HepG2 (cell line): ENCODE data around the gene KDM3B. TPM values are rescaled to one million over a fixed set of nuclear protein-coding genes. Genes with fewer than 3 reads are reported as not detected.

Experiments used
- ATRX ChIP-seq: sonication (generic); formaldehyde crosslinking; IDR thresholded peaks from 2 replicates; pipeline ENCODE4 v1.4.0; 2020; ENCODE audit warnings: missing genetic modification reagents, borderline replicate concordance
- DNMT1 ChIP-seq: sonication (generic); formaldehyde crosslinking; IDR thresholded peaks from 2 replicates; pipeline ENCODE4 v1.5.1; 2020; ENCODE audit warnings: mild to moderate bottlenecking, missing genetic modification reagents
- EZH2 ChIP-seq: conservative IDR thresholded peaks from 2 replicates; pipeline ENCODE4 v1.6.1; 2012; ENCODE audit warnings: mild to moderate bottlenecking, low read depth, low read length, moderate library complexity
- FLYWCH1 ChIP-seq: sonication (generic); formaldehyde crosslinking; IDR thresholded peaks from 2 replicates; pipeline ENCODE4 v1.8.1; 2023; ENCODE audit warnings: mild to moderate bottlenecking, missing genetic modification reagents
- GATAD2A ChIP-seq: IDR thresholded peaks from 2 replicates; pipeline ENCODE4 v1.6.1; 2016
- HDAC6 ChIP-seq: fragments of 200-600 bp; sonication (generic); IDR thresholded peaks from 2 replicates; pipeline ENCODE4 v1.7.0; 2017; ENCODE audit warnings: mild to moderate bottlenecking, antibody characterized with exemption, low read length, low read depth
- JUNB ChIP-seq: sonication (generic); formaldehyde crosslinking; IDR thresholded peaks from 2 replicates; pipeline ENCODE4 v1.8.0; 2022; ENCODE audit warnings: missing genetic modification reagents, mild to moderate bottlenecking, borderline replicate concordance
- KLF12 ChIP-seq: sonication (generic); formaldehyde crosslinking; IDR thresholded peaks from 2 replicates; pipeline ENCODE4 v1.4.0; 2020; ENCODE audit warnings: missing genetic modification reagents, borderline replicate concordance
- KMT2B ChIP-seq: IDR thresholded peaks from 2 replicates; pipeline ENCODE4 v1.6.1; 2016; ENCODE audit warnings: missing genetic modification reagents, missing compliant biosample characterization
- LCORL ChIP-seq, 2 experiments: fragments of 450-650 bp in 1 of 2; sonication (generic) in 1 of 2; formaldehyde crosslinking in 1 of 2; IDR thresholded peaks; 2 replicates each; pipeline versions ENCODE4 v1.5.0 to v1.6.1; 2017 to 2020; ENCODE audit warnings: antibody characterized with exemption in 1 of 2, missing genetic modification reagents in 1 of 2
- MED13 ChIP-seq: sonication (generic); formaldehyde crosslinking; IDR thresholded peaks from 2 replicates; pipeline ENCODE4 v1.5.0; 2020; ENCODE audit warnings: missing genetic modification reagents
- MIER3 ChIP-seq: IDR thresholded peaks from 2 replicates; pipeline ENCODE4 v1.6.1; 2016; ENCODE audit warnings: missing compliant biosample characterization, borderline replicate concordance
- MTF1 ChIP-seq: sonication (generic); formaldehyde crosslinking; IDR thresholded peaks from 2 replicates; pipeline ENCODE4 v1.5.0; 2020; ENCODE audit warnings: missing genetic modification reagents
- NBN ChIP-seq: fragments of 450-650 bp; conservative IDR thresholded peaks from 2 replicates; pipeline ENCODE4 v1.6.1; 2017
- PCBP2 ChIP-seq: fragments of 200-400 bp; formaldehyde crosslinking; optimal IDR thresholded peaks from 2 replicates; pipeline ENCODE3; 2018; ENCODE audit warnings: low read length, low read depth; ENCODE audit not compliant: poor library complexity, severe bottlenecking
- PHF5A ChIP-seq: IDR thresholded peaks from one replicate; pipeline ENCODE4 v1.6.1; 2018; ENCODE audit warnings: low read depth, missing genetic modification reagents; ENCODE audit not compliant: unreplicated experiment
- RFX5 ChIP-seq: IDR thresholded peaks from 2 replicates; pipeline ENCODE4 v1.6.1; 2011; ENCODE audit warnings: low read depth, low read length, improper control_type of control experiment
- RNF219 ChIP-seq: sonication (generic); formaldehyde crosslinking; IDR thresholded peaks from 2 replicates; pipeline ENCODE4 v1.5.0; 2020; ENCODE audit warnings: mild to moderate bottlenecking, missing genetic modification reagents
- SPEN ChIP-seq: sonication (generic); formaldehyde crosslinking; IDR thresholded peaks from 2 replicates; pipeline ENCODE4 v1.5.1; 2020; ENCODE audit warnings: low read depth, mild to moderate bottlenecking, missing genetic modification reagents
- TBL1XR1 ChIP-seq: fragments of 150-350 bp; IDR thresholded peaks from 2 replicates; pipeline ENCODE4 v1.6.1; 2014; ENCODE audit warnings: borderline replicate concordance, low read length; ENCODE audit not compliant: partially characterized antibody
- TCF12 ChIP-seq, 2 experiments: fragments of 450-650 bp in 1 of 2; sonication (generic) in 1 of 2; formaldehyde crosslinking in 1 of 2; IDR thresholded peaks; 2 replicates each; pipeline versions ENCODE4 v1.6.1 to v1.8.0; 2017 to 2022; ENCODE audit warnings: antibody characterized with exemption in 1 of 2, mild to moderate bottlenecking in 1 of 2, missing genetic modification reagents in 1 of 2, moderate library complexity in 1 of 2
- ZBTB42 ChIP-seq: sonication (generic); formaldehyde crosslinking; IDR thresholded peaks from 2 replicates; pipeline ENCODE4 v1.5.0; 2020; ENCODE audit warnings: mild to moderate bottlenecking, missing genetic modification reagents
- ZFP82 ChIP-seq: sonication (generic); formaldehyde crosslinking; IDR thresholded peaks from 2 replicates; pipeline ENCODE4 v1.5.1; 2020; ENCODE audit warnings: mild to moderate bottlenecking, missing genetic modification reagents, borderline replicate concordance
- ZNF12 ChIP-seq: sonication (generic); formaldehyde crosslinking; IDR thresholded peaks from 2 replicates; pipeline ENCODE4 v1.5.0; 2020; ENCODE audit warnings: missing genetic modification reagents
- ZNF207 ChIP-seq: fragments of 450-650 bp; IDR thresholded peaks from 2 replicates; pipeline ENCODE4 v1.6.1; 2016; ENCODE audit warnings: antibody characterized with exemption, borderline replicate concordance
- ZNF354B ChIP-seq: sonication (generic); formaldehyde crosslinking; IDR thresholded peaks from 2 replicates; pipeline ENCODE4 v1.8.0; 2022; ENCODE audit warnings: mild to moderate bottlenecking, missing genetic modification reagents
- ZNF503 ChIP-seq: sonication (generic); formaldehyde crosslinking; IDR thresholded peaks from 2 replicates; pipeline ENCODE4 v1.4.0; 2020; ENCODE audit warnings: missing genetic modification reagents
- ZNF570 ChIP-seq: sonication (generic); formaldehyde crosslinking; IDR thresholded peaks from 2 replicates; pipeline ENCODE4 v1.4.0; 2020; ENCODE audit warnings: mild to moderate bottlenecking, missing genetic modification reagents, borderline replicate concordance
- ZSCAN12 ChIP-seq: sonication (generic); formaldehyde crosslinking; IDR thresholded peaks from 2 replicates; pipeline ENCODE4 v1.9.0; 2021; ENCODE audit warnings: mild to moderate bottlenecking, missing genetic modification reagents
- polyA plus RNA-seq, 8 experiments: library from polyadenylated mRNA; depleted of rRNA in 3 of 8; stranded (reverse) in 7 of 8; unstranded in 1 of 8; fragments of >200 nt; fragmentation: Illumina TruSeq in 4 of 8; extraction: Trizol in 4 of 8; gene quantifications; 2 replicates each; pipeline versions ENCODE4 v1.2.1 to v1.2.3, GENCODE V29; 2011 to 2016; ENCODE audit warnings: low read depth in 4 of 8, missing spikeins in 1 of 8, mixed read lengths in 1 of 8; ENCODE audit not compliant: insufficient read depth in 1 of 8
- total RNA-seq, 5 experiments: library from RNA; depleted of rRNA; stranded (reverse); fragments of >200 nt; fragmentation: Illumina TruSeq; extraction: Trizol; gene quantifications; 2 replicates each; pipeline ENCODE4 v1.2.3, GENCODE V29; 2016; ENCODE audit warnings: low read depth in 1 of 5

KDM3B gene
- total and polyA plus RNA-seq, 2 of the 13 experiments (the other 11 are each of a cell fraction or from before 2014, with no cell fraction given), result 19.7 to 34.3 TPM

- TF ChIP-seq ZNF503 (CRISPR knock-in tag) (no peak), ZNF12 (CRISPR knock-in tag) (no peak), KMT2B (CRISPR knock-in tag) (no peak), KLF12 (CRISPR knock-in tag) (peak; percentile 67; the same call in 1 of the 2 replicates), TCF12 (IDR thresholded peaks at IDR 0.05) (no peak), TCF12 (CRISPR knock-in tag; IDR thresholded peaks at IDR 0.05) (no peak), FLYWCH1 (CRISPR knock-in tag) (no peak), LCORL (IDR thresholded peaks at IDR 0.05) (no peak), LCORL (CRISPR knock-in tag; IDR thresholded peaks at IDR 0.05) (no peak), SPEN (CRISPR knock-in tag) (0 out of 2 replicates have a peak, but pooled peaks have one; percentile 62), ZNF354B (CRISPR knock-in tag) (no peak), ZFP82 (CRISPR knock-in tag) (no peak), ZNF570 (CRISPR knock-in tag) (no peak), EZH2 (no peak), PHF5A (CRISPR knock-in tag) (no peak), TBL1XR1 (peak; percentile 75), NBN (no peak), PCBP2 (no peak), ZSCAN12 (no peak), ATRX (CRISPR knock-in tag) (no peak), ZBTB42 (CRISPR knock-in tag) (no peak), RFX5 (no peak), MIER3 (CRISPR knock-in tag) (0 out of 2 replicates have a peak, but pooled peaks have one; percentile 67), RNF219 (CRISPR knock-in tag) (no peak), DNMT1 (no peak), MTF1 (CRISPR knock-in tag) (no peak; the same call in 1 of the 2 replicates), ZNF207 (no peak), JUNB (CRISPR knock-in tag) (no peak), MED13 (CRISPR knock-in tag) (no peak), GATAD2A (CRISPR knock-in tag) (peak; percentile 55), HDAC6 (no peak)
Measured at GRCh38 chr5:138352071-138352721, at the start of gene KDM3B (continued).
